Stomach (tissue), 9 donors: ENCODE measurements around the gene KCNJ14. TPM values are rescaled to one million over a fixed set of nuclear protein-coding genes. Genes with fewer than 3 reads are reported as not detected.
"Not testable (repeated sequence)": the region's sequence is repeated elsewhere in the genome, so short reads cannot be mapped to it uniquely, and the experiment has no call there.

Experiments
- DNase-seq, 2 donors: peaks; one replicate each; pipeline versions ENCODE4 v3.0.0 to v3.0.0-alpha.2; 2013 to 2019
- H3K27ac ChIP-seq, 5 donors: fragments of 200-600 bp in 4 of 5; sonication (generic) in 4 of 5; one replicate each; pipeline ENCODE4 v1.5.1; 2013 to 2019; ENCODE audit warnings: mild to moderate bottlenecking in 1 of 5, moderate library complexity in 1 of 5
- H3K27me3 ChIP-seq, 3 donors: fragments of 200-600 bp; sonication (generic); one replicate each; pipeline ENCODE4 v1.5.1; 2017 to 2019; ENCODE audit warnings: mixed run types in 1 of 3
- H3K36me3 ChIP-seq, 4 donors: fragments of 200-600 bp; sonication (generic); 1 replicate in 3 of 4; 2 replicates in 1 of 4; pipeline ENCODE4 v1.5.1; 2016 to 2019
- H3K4me1 ChIP-seq, 4 donors: fragments of 200-600 bp; sonication (generic); one replicate each; pipeline ENCODE4 v1.5.1; 2016 to 2019
- H3K4me3 ChIP-seq, 4 donors: fragments of 200-600 bp; sonication (generic) in 3 of 4; one replicate each; pipeline ENCODE4 v1.5.1; 2016 to 2019; ENCODE audit warnings: mild to moderate bottlenecking in 1 of 4
- H3K9me3 ChIP-seq, 4 donors: fragments of 200-600 bp; sonication (generic); one replicate each; pipeline ENCODE4 v1.5.1; 2016 to 2019
- EP300 ChIP-seq: sonication (generic); formaldehyde crosslinking; IDR thresholded peaks from one replicate; pipeline ENCODE4 v1.6.1; 2017; ENCODE audit warnings: antibody characterized with exemption
- POLR2A ChIP-seq, 4 donors: fragments of 450-650 bp; IDR thresholded peaks; one replicate each; pipeline ENCODE4 v1.6.1; 2016; ENCODE audit warnings: antibody characterized with exemption in 4 of 4, control low read depth in 2 of 4, mild to moderate bottlenecking in 1 of 4, moderate library complexity in 1 of 4
- POLR2AphosphoS5 ChIP-seq, 3 donors: sonication (generic); formaldehyde crosslinking; IDR thresholded peaks; one replicate each; pipeline ENCODE4 v1.6.1; 2016; ENCODE audit warnings: antibody characterized with exemption in 3 of 3
- WGBS, 5 donors: extraction: QIAGEN DNeasy Blood & Tissue Kit in 3 of 5; methylation state at CpG; one replicate each; pipeline versions ENCODE4 v1.1.5 to v1.1.7; 2013 to 2018; 5-methylcytosine and 5-hydroxymethylcytosine counted together
- intact Hi-C: fragments of 100-400 bp; cut with DNase I; formaldehyde crosslinking; loops from one replicate; pipeline ENCODE4 v1.15.1; 2023; ENCODE audit warnings: low total_unique reads
- polyA plus RNA-seq, 3 donors: library from polyadenylated mRNA; stranded (reverse); fragments of 200-250 nt; gene quantifications; one replicate each; pipeline ENCODE4 v1.2.3, GENCODE V29; 2013
- total RNA-seq, 5 donors: library from RNA; depleted of rRNA; stranded (reverse); fragments of >200 nt; gene quantifications; one replicate each; pipeline versions ENCODE4 v1.1.0 to v1.2.3, GENCODE V29; 2014 to 2016
- TF ChIP-seq, protein P1 (sequence below), 7 experiments: fragments of 450-650 bp in 4 of 7; fragments of 200-600 bp in 3 of 7; sonication (generic) in 3 of 7; IDR thresholded peaks; one replicate each; pipeline ENCODE4 v1.5.1; 2016 to 2019; ENCODE audit warnings: antibody characterized with exemption in 7 of 7, control low read depth in 2 of 7, mild to moderate bottlenecking in 1 of 7
- donor health status: healthy with polysubstance abuse.
- donor health status: Bipolar disorder and iron deficiency.
- donor health status: healthy.

Gene KCNJ14
- total and polyA plus RNA-seq, 8 donors, result 0.19 to 4.6 (median 0.92) TPM; not detected in 3

DNA sequence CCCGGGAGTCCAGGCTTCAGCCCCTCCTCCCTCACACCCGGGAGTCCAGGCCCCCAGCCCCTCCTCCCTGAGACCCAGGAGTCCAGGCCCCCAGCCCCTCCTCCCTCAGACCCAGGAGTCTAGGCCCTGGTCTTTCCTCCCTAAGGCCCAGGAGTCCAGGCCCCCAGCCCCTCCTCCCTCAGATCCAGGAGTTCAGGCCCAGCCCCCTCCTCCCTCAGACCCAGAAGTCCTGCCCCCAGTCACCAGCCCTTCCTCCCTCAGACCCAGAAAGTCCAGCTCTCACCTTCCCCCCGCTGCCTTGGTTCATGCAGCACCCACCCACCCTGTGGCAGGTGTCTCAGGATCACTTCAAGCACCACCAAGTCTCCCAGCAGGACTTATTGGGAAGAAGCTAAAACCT, 27.9 kb downstream of the KCNJ14 start:
- no peak for DNase-seq
- H3K27ac ChIP-seq, result no peak overlapping the region
- TF ChIP-seq EP300 (no peak), POLR2AphosphoS5 (IDR thresholded peaks at IDR 0.05) (no peak), POLR2A (IDR thresholded peaks at IDR 0.05) (no peak)
- TF ChIP-seq, protein P1, sequence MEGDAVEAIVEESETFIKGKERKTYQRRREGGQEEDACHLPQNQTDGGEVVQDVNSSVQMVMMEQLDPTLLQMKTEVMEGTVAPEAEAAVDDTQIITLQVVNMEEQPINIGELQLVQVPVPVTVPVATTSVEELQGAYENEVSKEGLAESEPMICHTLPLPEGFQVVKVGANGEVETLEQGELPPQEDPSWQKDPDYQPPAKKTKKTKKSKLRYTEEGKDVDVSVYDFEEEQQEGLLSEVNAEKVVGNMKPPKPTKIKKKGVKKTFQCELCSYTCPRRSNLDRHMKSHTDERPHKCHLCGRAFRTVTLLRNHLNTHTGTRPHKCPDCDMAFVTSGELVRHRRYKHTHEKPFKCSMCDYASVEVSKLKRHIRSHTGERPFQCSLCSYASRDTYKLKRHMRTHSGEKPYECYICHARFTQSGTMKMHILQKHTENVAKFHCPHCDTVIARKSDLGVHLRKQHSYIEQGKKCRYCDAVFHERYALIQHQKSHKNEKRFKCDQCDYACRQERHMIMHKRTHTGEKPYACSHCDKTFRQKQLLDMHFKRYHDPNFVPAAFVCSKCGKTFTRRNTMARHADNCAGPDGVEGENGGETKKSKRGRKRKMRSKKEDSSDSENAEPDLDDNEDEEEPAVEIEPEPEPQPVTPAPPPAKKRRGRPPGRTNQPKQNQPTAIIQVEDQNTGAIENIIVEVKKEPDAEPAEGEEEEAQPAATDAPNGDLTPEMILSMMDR (IDR thresholded peaks at IDR 0.05), result no peak
- 34 to 83% (median 43%) methylated on average over 1 to 3 of the region's 3 CpGs for WGBS, 5 donors
- H3K4me3 ChIP-seq, result no peak overlapping the region
- peaks cover 7 to 14% (median 13%) of the 10 kb centered on the region in 4 donors for H3K36me3 ChIP-seq
- intact Hi-C loops, result no loop called here
- no peaks in the 10 kb centered on the region for H3K27me3 ChIP-seq
- H3K4me1 ChIP-seq, result peaks cover 21 to 51% (median 32%) of the 10 kb centered on the region in 4 donors
- H3K9me3 ChIP-seq, result no peaks in the 10 kb centered on the region

DNA sequence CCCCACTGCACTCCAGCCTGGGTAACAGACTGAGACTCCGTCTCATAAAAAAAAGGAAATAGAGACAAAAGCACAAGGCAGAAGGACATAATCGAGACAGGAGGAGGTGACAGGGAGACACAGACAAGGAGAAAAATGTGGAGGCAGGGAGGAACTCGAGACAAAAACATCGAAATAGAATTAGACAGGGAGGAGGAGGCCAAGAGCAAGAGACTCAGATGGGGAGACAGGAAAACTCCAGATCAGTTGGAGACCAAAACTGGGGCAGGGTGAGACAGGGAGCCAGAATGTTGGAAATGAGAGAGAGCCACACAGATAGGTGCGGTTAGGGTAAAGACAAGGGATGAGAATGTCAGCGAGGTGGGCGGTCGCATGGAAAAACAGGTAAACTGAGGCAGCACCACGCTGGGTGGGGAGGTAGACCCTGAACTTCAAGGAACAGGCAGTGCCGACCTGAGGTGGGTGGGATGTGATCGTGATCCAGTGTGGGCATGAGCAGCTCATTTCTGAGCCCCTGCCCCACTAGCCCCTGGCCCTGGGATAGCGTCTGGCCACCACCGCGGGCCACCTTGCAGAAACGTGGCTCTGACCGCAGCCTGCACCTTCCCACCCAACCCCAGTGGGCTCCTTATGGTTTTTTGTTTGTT, 29.0 kb downstream of the KCNJ14 start:
- Histone ChIP-seq H3K27me3 (no peaks in the 10 kb centered on the region), H3K27ac (no peak overlapping the region), H3K36me3 (peaks cover under 1 to 3% (median 2%) of the 10 kb centered on the region in 4 donors), H3K4me3 (no peak overlapping the region), H3K9me3 (no peaks in the 10 kb centered on the region), H3K4me1 (peaks cover 24 to 61% (median 34%) of the 10 kb centered on the region in 4 donors)
- WGBS, 5 donors, result 80 to 90% (median 85%) methylated on average over 15 to 16 of the region's 16 CpGs
- no peak for DNase-seq
- TF ChIP-seq POLR2A (IDR thresholded peaks at IDR 0.05) (no peak), POLR2AphosphoS5 (IDR thresholded peaks at IDR 0.05) (no peak), EP300 (no peak)
- TF ChIP-seq, protein P1 (IDR thresholded peaks at IDR 0.05), result no peak
- intact Hi-C loops, result no loop called here

DNA sequence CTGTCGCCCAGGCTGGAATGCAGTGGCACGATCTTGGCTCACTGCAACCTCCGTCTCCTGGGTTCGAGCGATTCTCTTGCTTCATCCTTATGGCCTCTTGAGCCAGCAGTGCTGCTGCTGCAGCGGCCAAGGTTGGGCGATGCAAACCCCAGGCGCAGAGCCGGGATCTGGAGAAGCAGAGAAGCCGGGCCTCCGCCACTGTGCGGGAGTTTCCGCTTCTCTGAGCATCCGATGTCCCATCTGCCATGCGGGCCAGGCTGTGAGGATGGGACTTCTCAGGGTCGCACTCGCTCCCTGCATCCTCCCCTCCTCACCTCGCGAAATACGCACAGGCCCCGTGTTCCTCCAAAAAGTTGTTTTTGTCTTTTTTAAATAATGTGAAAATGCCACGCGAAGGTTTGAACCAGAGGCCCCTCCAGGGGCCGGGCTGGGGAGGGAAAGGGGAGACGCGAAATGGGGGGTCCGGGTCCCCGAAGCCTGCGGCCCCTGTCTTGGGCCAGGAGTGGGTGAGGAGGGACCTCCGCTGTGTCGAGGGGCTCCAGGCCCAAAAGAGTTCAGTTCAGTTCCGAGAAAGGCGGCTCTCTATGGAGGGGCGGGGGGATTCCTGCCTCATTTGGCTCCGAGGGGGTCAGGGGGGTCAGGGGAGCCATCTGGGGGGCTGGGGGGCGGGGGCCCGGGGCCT, 29.7 kb downstream of the KCNJ14 start:
- DNase-seq, result no peak
- no peak for TF ChIP-seq POLR2AphosphoS5 (IDR thresholded peaks at IDR 0.05)
- TF ChIP-seq EP300, result no peak
- no peak for TF ChIP-seq POLR2A (IDR thresholded peaks at IDR 0.05)
- TF ChIP-seq, protein P1 (IDR thresholded peaks at IDR 0.05), result no peak
- Histone ChIP-seq H3K4me3 (no peak overlapping the region), H3K27me3 (peaks cover 0 to 3% (median 0%) of the 10 kb centered on the region in 3 donors), H3K4me1 (peaks cover 21 to 63% (median 38%) of the 10 kb centered on the region in 4 donors), H3K36me3 (no peaks in the 10 kb centered on the region), H3K9me3 (no peaks in the 10 kb centered on the region), H3K27ac (no peak overlapping the region)
- 80 to 88% (median 83%) methylated on average over 31 to 37 of the region's 37 CpGs for WGBS, 5 donors
- intact Hi-C loops, result loop anchor here (5.0 kb wide), 1 partner anchor 102 kb away; no protein-coding TSS in a partner anchor

DNA sequence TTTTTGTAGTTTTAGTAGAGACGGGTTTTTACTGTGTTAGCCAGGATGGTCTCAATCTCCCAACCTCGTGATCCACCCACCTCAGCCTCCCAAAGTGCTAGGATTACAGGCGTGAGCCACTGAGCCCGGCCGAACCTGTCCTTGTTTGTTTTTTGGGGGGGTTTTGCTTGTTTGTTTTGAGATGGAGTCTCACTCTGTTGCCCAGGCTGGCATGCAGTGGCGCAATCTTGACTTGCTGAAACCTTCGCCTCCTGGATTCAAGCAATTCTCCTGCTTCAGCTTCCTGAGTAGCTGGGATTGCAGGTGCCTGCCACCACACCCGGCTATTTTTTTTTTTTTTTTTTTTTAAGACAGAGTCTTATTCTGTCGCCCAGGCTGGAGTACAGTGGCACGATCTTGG, 31.3 kb downstream of the KCNJ14 start:
- not testable (repeated sequence) for H3K9me3 ChIP-seq, DNase-seq, H3K4me3 ChIP-seq, H3K36me3 ChIP-seq
- intact Hi-C loops, result loop anchor here (5.0 kb wide), 1 partner anchor 101 kb away; no protein-coding TSS in a partner anchor
- H3K4me1 ChIP-seq, result peaks cover 25 to 63% (median 41%) of the 10 kb centered on the region in 4 donors
- H3K27ac ChIP-seq, result peak overlapping the region in 1 of 5 donors; percentile 80
- peaks cover 0 to 15% (median 4%) of the 10 kb centered on the region in 3 donors for H3K27me3 ChIP-seq
- WGBS, 5 donors, result 71 to 78% (median 72%) methylated on average over 10 of the region's 10 CpGs
